ENCODE results near the gene NTHL1. TPM values are rescaled to one million over a fixed set of nuclear protein-coding genes. Genes with fewer than 3 reads are reported as not detected.

NTHL1 gene
- total and polyA plus RNA-seq, 2 donors (not counting 3 experiments of a cell fraction or from before 2014, with no cell fraction given): 39.8 to 65.8 TPM

DNA sequence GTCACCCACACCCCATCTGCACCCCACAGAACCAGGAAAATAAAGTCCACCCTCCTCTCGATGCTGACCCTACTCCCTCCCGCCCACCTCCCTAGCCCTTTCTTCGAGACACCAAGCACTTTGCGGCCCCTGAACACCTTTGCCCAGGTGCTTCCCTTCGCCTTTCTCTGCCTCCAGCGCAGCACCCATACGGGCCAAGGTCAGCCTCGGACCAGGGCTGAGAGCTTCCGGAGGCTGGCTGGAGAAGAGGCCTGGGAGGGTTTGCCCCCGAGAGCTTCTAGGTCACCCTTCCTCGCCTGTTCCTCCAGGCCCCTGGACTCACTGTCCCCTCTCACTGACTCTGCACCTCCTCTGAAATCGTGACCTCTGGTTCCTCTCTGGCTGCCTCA lies 23.6 kb downstream of the NTHL1 start:
- Histone ChIP-seq H3K4me1 (ENCODE audit: control insufficient read depth, extremely low read depth, insufficient read depth, low read length) (peaks cover 28% of the 10 kb centered on the region), H3K36me3 (ENCODE audit: control insufficient read depth in 2 of 2, extremely low read depth in 1 of 2, insufficient read depth in 2 of 2, low read length in 2 of 2) (no peaks in the 10 kb centered on the region), H4K20me1 (replicated peaks; ENCODE audit: control insufficient read depth, extremely low read depth, insufficient read depth, low read length) (no peaks in the 10 kb centered on the region), H3K9ac (replicated peaks; ENCODE audit: extremely low read depth, insufficient read depth, low read length) (no peak overlapping the region), H3K4me2 (ENCODE audit: insufficient read depth, low read length) (no peak overlapping the region), H2AFZ (ENCODE audit: low read depth, low read length) (no peak overlapping the region), H3K27me3 (ENCODE audit: control insufficient read depth in 2 of 2, insufficient read depth in 2 of 2, low read length in 2 of 2) (peaks cover 4 to 11% of the 10 kb centered on the region in 2 experiments), H3K79me2 (ENCODE audit: control insufficient read depth, insufficient read depth, low read length) (peaks cover 15% of the 10 kb centered on the region), H3K9me3 (replicated peaks; ENCODE audit: control insufficient read depth, insufficient read depth, low read length) (no peaks in the 10 kb centered on the region), H3K27ac (ENCODE audit: insufficient read depth, low read depth, low read length) (no peak overlapping the region), H3K9me1 (replicated peaks; ENCODE audit: control insufficient read depth, extremely low read depth, insufficient read depth, low read length) (no peaks in the 10 kb centered on the region), H3K4me3 (replicated peaks in 1 of 3; ENCODE audit: insufficient read depth in 1 of 3, low read depth in 1 of 3, low read length in 3 of 3) (no peak overlapping the region)
- TF ChIP-seq JUN (IDR thresholded peaks at IDR 0.05; ENCODE audit: borderline replicate concordance, insufficient read depth, insufficient read length, low read depth): no peak
- TF ChIP-seq, protein P1, sequence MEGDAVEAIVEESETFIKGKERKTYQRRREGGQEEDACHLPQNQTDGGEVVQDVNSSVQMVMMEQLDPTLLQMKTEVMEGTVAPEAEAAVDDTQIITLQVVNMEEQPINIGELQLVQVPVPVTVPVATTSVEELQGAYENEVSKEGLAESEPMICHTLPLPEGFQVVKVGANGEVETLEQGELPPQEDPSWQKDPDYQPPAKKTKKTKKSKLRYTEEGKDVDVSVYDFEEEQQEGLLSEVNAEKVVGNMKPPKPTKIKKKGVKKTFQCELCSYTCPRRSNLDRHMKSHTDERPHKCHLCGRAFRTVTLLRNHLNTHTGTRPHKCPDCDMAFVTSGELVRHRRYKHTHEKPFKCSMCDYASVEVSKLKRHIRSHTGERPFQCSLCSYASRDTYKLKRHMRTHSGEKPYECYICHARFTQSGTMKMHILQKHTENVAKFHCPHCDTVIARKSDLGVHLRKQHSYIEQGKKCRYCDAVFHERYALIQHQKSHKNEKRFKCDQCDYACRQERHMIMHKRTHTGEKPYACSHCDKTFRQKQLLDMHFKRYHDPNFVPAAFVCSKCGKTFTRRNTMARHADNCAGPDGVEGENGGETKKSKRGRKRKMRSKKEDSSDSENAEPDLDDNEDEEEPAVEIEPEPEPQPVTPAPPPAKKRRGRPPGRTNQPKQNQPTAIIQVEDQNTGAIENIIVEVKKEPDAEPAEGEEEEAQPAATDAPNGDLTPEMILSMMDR (IDR thresholded peaks at IDR 0.05; ENCODE audit: extremely low read depth in 1 of 2, insufficient read depth in 1 of 2, low read depth in 1 of 2, low read length in 2 of 2): no peak
- TF ChIP-seq POLR2A (IDR thresholded peaks at IDR 0.05; ENCODE audit: low read depth, low read length): no peak
- TF ChIP-seq POLR2AphosphoS5 (IDR thresholded peaks at IDR 0.05; ENCODE audit: insufficient read depth, low read depth, low read length): no peak
- TF ChIP-seq, protein P2, sequence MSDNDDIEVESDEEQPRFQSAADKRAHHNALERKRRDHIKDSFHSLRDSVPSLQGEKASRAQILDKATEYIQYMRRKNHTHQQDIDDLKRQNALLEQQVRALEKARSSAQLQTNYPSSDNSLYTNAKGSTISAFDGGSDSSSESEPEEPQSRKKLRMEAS (IDR thresholded peaks at IDR 0.05; ENCODE audit: insufficient read depth, insufficient read length): no peak
- no peak for TF ChIP-seq MYC (IDR thresholded peaks at IDR 0.05; ENCODE audit: low read depth, low read length)
- no peak for TF ChIP-seq GATA2 (IDR thresholded peaks at IDR 0.05; ENCODE audit: insufficient read depth, insufficient read length, low read depth, low read length)
- TF ChIP-seq EZH2 (IDR thresholded peaks at IDR 0.05; ENCODE audit: borderline replicate concordance, low read depth, low read length, severe bottlenecking): no peak
- no peak for TF ChIP-seq FOS (IDR thresholded peaks at IDR 0.05; ENCODE audit: borderline replicate concordance, insufficient read depth, low read length)
- FAIRE-seq: peak; percentile 21
- CTCF ChIA-PET: interaction anchor here (0.6 to 8.9 kb wide), 12 partner anchors 8 to 443 kb away, joined by 3 to 137 read pairs (median 6); partner anchors contain the start of gene ECI1
- POLR2A ChIA-PET: interaction anchor here (3.1 kb wide), 1 partner anchor 131 kb away, joined by 20 read pairs; the partner anchor contains the start of gene TRAF7
- no TSS peak for BruUV-seq (replicated peaks)
- no peak for DNase-seq (ENCODE audit: low read depth, low spot score)
- intact Hi-C loops (cut with micrococcal nuclease): no loop called here
- dilution Hi-C loops (cut with MboI; ENCODE audit: extremely low pct_ligation_motif_present, low sequenced_read_pairs): no loop called here

All from endothelial cell of umbilical vein (primary cell).